GDM1 (cell line): ENCODE measurements around the gene CHCHD10.

ENCODE experiments used
- DNase-seq: peaks from one replicate; lab custom pipeline; 2025; lab: John Stamatoyannopoulos, UW

Gene CHCHD10

GRCh38 chr22:23787600-23787896, 19.8 kb upstream of the CHCHD10 start:
- no peak for DNase-seq

- DNase-seq, result peak; percentile 81
These were observed 19.2 kb upstream of the CHCHD10 start, which contains the start of gene SMARCB1 for GRCh38 chr22:23786752-23787599. TSS of gene SMARCB1 (plus strand) at chr22:23786966. CDS start at chr22:23787170, 204 bp downstream.

- no peak for DNase-seq
These were observed 18.5 kb upstream of the CHCHD10 start for GRCh38 chr22:23786261-23786710.

DNA sequence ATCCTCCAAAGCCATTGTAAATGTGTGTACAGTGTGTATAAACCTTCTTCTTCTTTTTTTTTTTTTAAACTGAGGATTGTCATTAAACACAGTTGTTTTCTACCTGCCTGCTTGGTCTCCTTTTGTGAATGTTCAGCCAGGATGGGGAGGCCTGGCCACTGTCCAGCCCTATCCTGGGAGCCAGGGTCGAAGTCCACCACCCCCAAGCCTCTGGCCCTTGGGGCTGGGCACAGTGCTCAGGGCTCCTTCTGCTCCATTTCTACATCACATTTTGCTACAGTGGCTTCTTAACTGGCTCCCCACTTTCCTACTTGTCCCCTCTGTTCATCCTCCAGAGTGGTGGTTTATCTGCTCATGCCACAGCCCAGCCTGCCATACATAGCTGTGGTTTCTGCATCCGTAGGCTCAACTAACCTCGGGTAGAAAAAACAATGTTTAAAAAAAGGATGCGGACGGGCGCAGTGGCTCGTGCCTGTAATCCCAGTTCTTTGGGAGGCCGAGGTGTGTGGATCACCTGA, 16.5 kb upstream of the CHCHD10 start:
- DNase-seq, result peak; percentile 74

DNA sequence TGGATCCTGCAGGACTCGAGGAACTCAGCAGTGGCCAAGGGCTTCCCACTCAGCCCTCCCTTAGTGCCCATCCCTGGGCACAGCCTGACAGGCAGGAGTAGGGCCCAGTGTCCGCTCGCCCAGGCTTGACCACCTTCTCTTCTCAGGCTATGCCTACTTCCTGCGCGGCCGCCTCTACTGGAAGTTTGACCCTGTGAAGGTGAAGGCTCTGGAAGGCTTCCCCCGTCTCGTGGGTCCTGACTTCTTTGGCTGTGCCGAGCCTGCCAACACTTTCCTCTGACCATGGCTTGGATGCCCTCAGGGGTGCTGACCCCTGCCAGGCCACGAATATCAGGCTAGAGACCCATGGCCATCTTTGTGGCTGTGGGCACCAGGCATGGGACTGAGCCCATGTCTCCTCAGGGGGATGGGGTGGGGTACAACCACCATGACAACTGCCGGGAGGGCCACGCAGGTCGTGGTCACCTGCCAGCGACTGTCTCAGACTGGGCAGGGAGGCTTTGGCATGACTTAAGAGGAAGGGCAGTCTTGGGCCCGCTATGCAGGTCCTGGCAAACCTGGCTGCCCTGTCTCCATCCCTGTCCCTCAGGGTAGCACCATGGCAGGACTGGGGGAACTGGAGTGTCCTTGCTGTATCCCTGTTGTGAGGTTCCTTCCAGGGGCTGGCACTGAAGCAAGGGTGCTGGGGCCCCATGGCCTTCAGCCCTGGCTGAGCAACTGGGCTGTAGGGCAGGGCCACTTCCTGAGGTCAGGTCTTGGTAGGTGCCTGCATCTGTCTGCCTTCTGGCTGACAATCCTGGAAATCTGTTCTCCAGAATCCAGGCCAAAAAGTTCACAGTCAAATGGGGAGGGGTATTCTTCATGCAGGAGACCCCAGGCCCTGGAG, 15.7 kb upstream of the CHCHD10 start:
- no peak for DNase-seq

DNA sequence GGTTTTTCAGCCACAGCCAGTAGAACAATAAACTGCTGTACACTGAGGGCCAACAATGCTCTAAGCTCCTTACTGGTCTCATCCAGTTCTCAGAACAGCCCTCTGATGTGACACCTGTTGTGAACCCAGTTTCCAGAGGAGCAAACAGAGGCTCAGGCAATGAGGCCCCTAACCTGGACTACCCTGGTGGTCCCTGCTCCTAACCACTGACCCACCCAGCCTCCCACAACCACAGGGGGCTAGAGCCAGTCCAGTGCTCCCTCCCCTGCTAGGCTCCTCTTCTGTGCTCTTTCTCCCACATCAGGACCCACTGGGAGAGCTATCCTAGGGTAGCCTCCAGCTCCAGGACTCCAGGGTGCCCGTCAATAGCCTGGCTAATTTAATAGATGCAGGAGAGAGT, 14.9 kb upstream of the CHCHD10 start:
- DNase-seq, result no peak

DNA sequence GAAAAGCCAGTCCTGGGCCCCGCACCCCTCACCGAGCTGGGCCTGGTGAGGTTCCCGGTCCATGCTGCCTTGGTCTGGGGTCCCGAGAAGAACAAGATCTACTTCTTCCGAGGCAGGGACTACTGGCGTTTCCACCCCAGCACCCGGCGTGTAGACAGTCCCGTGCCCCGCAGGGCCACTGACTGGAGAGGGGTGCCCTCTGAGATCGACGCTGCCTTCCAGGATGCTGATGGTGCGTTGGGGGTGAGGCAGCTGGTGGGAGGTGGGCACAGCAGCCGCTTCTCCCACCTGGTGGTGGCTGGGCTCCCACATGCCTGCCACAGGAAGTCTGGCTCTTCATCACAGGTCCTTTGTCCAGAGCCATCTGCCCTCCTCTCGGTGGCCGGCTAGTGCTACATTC, 14.5 kb upstream of the CHCHD10 start:
- DNase-seq, result no peak

- DNase-seq, result no peak
These were observed 13.9 kb upstream of the CHCHD10 start for GRCh38 chr22:23781511-23782183.

DNA sequence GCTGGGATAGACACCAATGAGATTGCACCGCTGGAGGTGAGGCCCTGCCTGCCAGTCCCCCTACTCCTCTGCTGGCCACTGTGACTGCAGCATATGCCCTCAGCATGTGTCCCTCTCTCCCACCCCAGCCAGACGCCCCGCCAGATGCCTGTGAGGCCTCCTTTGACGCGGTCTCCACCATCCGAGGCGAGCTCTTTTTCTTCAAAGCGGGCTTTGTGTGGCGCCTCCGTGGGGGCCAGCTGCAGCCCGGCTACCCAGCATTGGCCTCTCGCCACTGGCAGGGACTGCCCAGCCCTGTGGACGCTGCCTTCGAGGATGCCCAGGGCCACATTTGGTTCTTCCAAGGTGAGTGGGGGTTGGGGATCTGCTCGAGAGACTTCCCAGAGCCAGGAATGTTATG, 13.3 kb upstream of the CHCHD10 start:
- no peak for DNase-seq

- no peak for DNase-seq
These were observed 12.5 kb upstream of the CHCHD10 start for GRCh38 chr22:23780146-23780748.

GRCh38 chr22:23779731-23780130, 12.0 kb upstream of the CHCHD10 start:
- no peak for DNase-seq

GRCh38 chr22:23779083-23779482, 11.3 kb upstream of the CHCHD10 start:
- DNase-seq, result no peak

DNA sequence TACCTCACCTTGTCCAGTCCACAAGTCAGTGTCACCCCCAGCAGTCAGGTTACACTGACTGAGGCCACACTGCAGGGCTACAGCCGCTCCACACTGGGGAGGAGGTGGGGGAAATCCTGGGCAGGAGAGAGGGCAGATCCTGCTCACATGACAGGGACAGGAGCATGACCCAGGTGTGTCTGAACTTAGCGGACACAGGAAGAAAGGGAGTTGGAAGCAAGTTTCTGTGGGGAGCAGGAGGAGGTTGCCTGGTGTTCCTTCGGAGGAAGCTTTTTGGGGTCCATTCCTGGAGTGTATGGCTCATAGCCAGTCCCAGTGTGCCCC, 10.8 kb upstream of the CHCHD10 start:
- no peak for DNase-seq

DNA sequence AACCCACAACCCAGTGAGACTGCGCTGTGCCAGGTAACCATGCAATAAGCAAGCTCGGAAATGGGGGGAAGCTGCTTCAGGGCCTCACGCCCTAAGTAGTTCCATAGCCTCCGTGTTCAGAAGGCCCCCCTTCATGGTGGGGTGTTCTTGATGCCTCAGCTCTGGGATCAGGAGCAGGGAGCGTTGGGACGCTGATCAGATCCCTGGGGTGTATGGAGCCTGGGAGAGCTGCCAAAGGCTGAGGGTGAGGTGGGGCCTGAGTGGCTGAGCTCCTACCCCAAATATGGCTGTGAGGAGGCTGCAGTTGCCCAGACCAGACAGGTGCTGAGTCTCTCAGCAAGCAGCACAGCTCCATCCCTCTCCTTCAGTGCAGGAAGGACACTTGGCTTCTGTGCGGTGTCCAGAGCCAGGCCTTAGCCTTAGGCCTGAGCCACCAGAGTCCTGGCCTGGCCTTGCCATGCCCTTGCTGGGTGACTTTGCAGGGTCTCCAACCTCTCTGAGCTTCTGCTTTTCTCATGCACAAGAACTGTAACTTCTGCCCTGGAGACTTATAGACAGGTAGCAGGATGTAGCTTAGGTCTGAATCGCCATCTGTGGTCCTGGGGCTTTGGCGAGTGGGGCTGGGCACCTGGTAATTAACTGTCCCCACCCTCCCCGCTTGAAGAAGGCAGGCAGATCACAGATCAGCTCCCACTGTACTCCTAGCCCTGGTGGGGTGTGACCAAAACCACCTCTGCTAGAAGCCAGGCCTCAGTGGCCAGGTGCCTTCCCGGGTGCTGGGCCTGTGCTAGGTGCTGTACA, 10.2 kb upstream of the CHCHD10 start:
- no peak for DNase-seq

DNA sequence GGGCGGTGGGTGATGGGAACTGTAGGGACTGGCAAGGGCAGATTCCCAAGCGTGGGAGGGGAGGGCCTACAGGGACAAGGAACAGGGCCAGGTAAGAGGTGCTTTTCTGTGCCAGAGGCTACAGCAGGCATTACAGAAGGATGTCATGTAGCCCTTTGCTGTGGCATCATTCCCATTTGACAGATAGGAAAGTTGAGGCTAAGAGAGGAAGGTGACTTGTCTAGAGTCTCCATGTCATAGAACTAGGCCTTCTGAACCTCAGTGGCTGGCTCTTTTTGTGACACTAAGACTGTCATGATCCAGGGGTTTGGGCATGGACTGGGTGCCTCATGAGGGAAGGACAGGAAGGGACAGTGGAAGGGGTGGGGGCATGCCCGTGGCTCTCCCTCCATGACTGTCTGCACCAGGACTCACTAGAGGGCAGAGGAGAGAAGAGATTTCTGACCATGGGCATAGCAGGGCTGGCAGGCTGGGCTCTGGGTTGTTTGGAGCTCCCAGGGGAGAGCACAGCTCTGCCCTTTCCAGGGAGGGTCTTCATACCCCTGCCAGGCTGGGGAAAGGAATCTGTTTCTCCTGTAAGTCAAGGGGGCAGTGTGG, 8.1 kb upstream of the CHCHD10 start:
- DNase-seq, result no peak

GRCh38 chr22:23774922-23775436, 7.2 kb upstream of the CHCHD10 start:
- DNase-seq, result no peak

GRCh38 chr22:23774114-23774921, 6.5 kb upstream of the CHCHD10 start:
- no peak for DNase-seq

DNA sequence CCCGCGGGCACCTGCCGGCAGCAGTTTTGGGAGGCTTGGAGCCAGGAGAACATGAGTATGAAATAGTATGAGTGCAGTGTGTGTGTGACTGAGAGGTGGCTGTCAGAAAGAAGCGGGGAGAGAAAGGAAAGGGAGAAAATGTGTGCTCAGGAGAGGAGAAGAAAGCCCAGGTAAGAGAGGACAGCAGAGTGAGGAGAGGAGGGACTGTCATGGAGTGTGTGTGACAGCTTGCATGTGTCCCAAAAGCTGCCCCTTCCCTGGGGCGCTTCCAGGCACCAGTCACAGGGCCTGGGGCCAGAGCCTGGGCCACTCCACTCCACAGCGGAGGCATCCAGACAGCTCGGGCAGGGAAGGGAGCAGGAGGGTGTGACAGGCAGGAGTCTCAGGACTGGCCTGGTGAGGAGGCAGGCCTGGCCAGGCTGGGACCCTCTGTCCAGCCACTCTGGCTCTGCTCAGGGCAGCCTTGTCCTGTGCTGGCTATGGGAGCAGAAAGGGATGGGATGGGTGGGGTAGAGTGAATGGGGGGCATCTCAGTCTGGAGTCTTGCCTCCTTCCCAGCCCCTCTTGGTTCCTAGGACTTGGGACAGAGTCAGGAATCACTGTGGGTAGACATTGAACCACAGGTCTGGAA, 5.8 kb upstream of the CHCHD10 start:
- DNase-seq, result no peak
